ENCODE results near the gene CCDC102A. TPM values are rescaled to one million over a fixed set of nuclear protein-coding genes. Genes with fewer than 3 reads are reported as not detected.

The CCDC102A gene
- total RNA-seq, 1 experiment from 2014 or later, result 4.1 TPM

- Mint-ChIP-seq H3K4me1 (ENCODE audit: insufficient read depth, unreplicated experiment) (no peaks in the 10 kb centered on the region), H3K9me3 (ENCODE audit: unreplicated experiment) (no peaks in the 10 kb centered on the region), H3K36me3 (ENCODE audit: insufficient read depth, unreplicated experiment) (peaks cover 14% of the 10 kb centered on the region), H3K27me3 (ENCODE audit: insufficient read depth, unreplicated experiment) (no peaks in the 10 kb centered on the region), H3K4me3 (ENCODE audit: unreplicated experiment) (no peak overlapping the region), H3K27ac (ENCODE audit: low read depth, unreplicated experiment) (no peak overlapping the region)
- BruUV-seq (replicated peaks), result no TSS peak
- DNase-seq (ENCODE audit: unreplicated experiment), result no peak
- CTCF ChIA-PET, result interaction anchor here (0.8 to 1.2 kb wide), 2 partner anchors 53 to 96 kb away, joined by 3 to 5 read pairs; no protein-coding TSS in a partner anchor
- intact Hi-C loops (cut with micrococcal nuclease), result no loop called here
- TF ChIP-seq CTCF (IDR thresholded peaks at IDR 0.05; ENCODE audit: unreplicated experiment), result no peak
- POLR2A ChIA-PET, result no interaction called here
Measured at GRCh38 chr16:57514791-57515600, 21.4 kb downstream of the CCDC102A start.

GRCh38 chr16:57514371-57514770 lies 22.0 kb downstream of the CCDC102A start:
- ChIA-PET CTCF (interaction anchor here (0.6 to 1.2 kb wide), 4 partner anchors 52 to 175 kb away, joined by 3 to 5 read pairs (median 3); no protein-coding TSS in a partner anchor), POLR2A (interaction anchor here (0.7 kb wide), 1 partner anchor 67 kb away, joined by 4 read pairs; no protein-coding TSS in a partner anchor)
- Mint-ChIP-seq H3K4me1 (ENCODE audit: insufficient read depth, unreplicated experiment) (no peaks in the 10 kb centered on the region), H3K27ac (ENCODE audit: low read depth, unreplicated experiment) (no peak overlapping the region), H3K27me3 (ENCODE audit: insufficient read depth, unreplicated experiment) (no peaks in the 10 kb centered on the region), H3K9me3 (ENCODE audit: unreplicated experiment) (no peaks in the 10 kb centered on the region), H3K4me3 (ENCODE audit: unreplicated experiment) (no peak overlapping the region), H3K36me3 (ENCODE audit: insufficient read depth, unreplicated experiment) (peaks cover 14% of the 10 kb centered on the region)
- BruUV-seq (replicated peaks), result no TSS peak
- intact Hi-C loops (cut with micrococcal nuclease), result no loop called here
- no peak for TF ChIP-seq CTCF (IDR thresholded peaks at IDR 0.05; ENCODE audit: unreplicated experiment)
- no peak for DNase-seq (ENCODE audit: unreplicated experiment)

GRCh38 chr16:57513371-57514102 lies 22.8 kb downstream of the CCDC102A start:
- no peak overlapping the region for H3K27ac Mint-ChIP-seq (ENCODE audit: low read depth, unreplicated experiment)
- no peaks in the 10 kb centered on the region for H3K9me3 Mint-ChIP-seq (ENCODE audit: unreplicated experiment)
- peaks cover 14% of the 10 kb centered on the region for H3K36me3 Mint-ChIP-seq (ENCODE audit: insufficient read depth, unreplicated experiment)
- H3K4me3 Mint-ChIP-seq (ENCODE audit: unreplicated experiment), result no peak overlapping the region
- ChIA-PET POLR2A (interaction anchor here (0.7 kb wide), 1 partner anchor 67 kb away, joined by 4 read pairs; no protein-coding TSS in a partner anchor), CTCF (interaction anchor here (0.5 to 1.7 kb wide), 6 partner anchors 12 to 205 kb away, joined by 3 to 5 read pairs (median 3); no protein-coding TSS in a partner anchor)
- H3K27me3 Mint-ChIP-seq (ENCODE audit: insufficient read depth, unreplicated experiment), result no peaks in the 10 kb centered on the region
- DNase-seq (ENCODE audit: unreplicated experiment), result no peak
- no TSS peak for BruUV-seq (replicated peaks)
- H3K4me1 Mint-ChIP-seq (ENCODE audit: insufficient read depth, unreplicated experiment), result no peaks in the 10 kb centered on the region
- TF ChIP-seq CTCF (IDR thresholded peaks at IDR 0.05; ENCODE audit: unreplicated experiment), result no peak
- intact Hi-C loops (cut with micrococcal nuclease), result no loop called here
